ENCODE measurements around the gene MYL3.

The MYL3 gene

GRCh38 chr3:46868948-46869347, 5.7 kb upstream of the MYL3 start:
- peaks cover 2% of the 10 kb centered on the region for H3K27me3 ChIP-seq (replicated peaks; ENCODE audit: control insufficient read depth, insufficient read depth, low read length)

GRCh38 chr3:46868287-46868686, 5.0 kb upstream of the MYL3 start:
- Histone ChIP-seq H3K36me3 (ENCODE audit: control insufficient read depth, insufficient read depth, low read length) (no peaks in the 10 kb centered on the region), H3K4me3 (replicated peaks; ENCODE audit: low read depth, low read length) (no peak overlapping the region), H3K27me3 (replicated peaks; ENCODE audit: control insufficient read depth, insufficient read depth, low read length) (peaks cover 2% of the 10 kb centered on the region)
- no peak for DNase-seq (ENCODE audit: extremely low read depth, insufficient read length)
- TF ChIP-seq CTCF (IDR thresholded peaks at IDR 0.05; ENCODE audit: insufficient read depth, low read length, poor library complexity, severe bottlenecking) = no peak

More at GRCh38 chr3:46868948-46869347, 5.7 kb upstream of the MYL3 start:
- no peak for TF ChIP-seq CTCF (IDR thresholded peaks at IDR 0.05; ENCODE audit: insufficient read depth, low read length, poor library complexity, severe bottlenecking)
- H3K36me3 ChIP-seq (ENCODE audit: control insufficient read depth, insufficient read depth, low read length) = no peaks in the 10 kb centered on the region
- no peak overlapping the region for H3K4me3 ChIP-seq (replicated peaks; ENCODE audit: low read depth, low read length)
- DNase-seq (ENCODE audit: extremely low read depth, insufficient read length) = no peak

- no peak for TF ChIP-seq CTCF (IDR thresholded peaks at IDR 0.05; ENCODE audit: insufficient read depth, low read length, poor library complexity, severe bottlenecking)
- Histone ChIP-seq H3K4me3 (replicated peaks; ENCODE audit: low read depth, low read length) (no peak overlapping the region), H3K27me3 (replicated peaks; ENCODE audit: control insufficient read depth, insufficient read depth, low read length) (peaks cover 2% of the 10 kb centered on the region), H3K36me3 (ENCODE audit: control insufficient read depth, insufficient read depth, low read length) (no peaks in the 10 kb centered on the region)
- DNase-seq (ENCODE audit: extremely low read depth, insufficient read length) = no peak
These were observed 4.3 kb upstream of the MYL3 start for GRCh38 chr3:46867550-46867898.

- H3K27me3 ChIP-seq (replicated peaks; ENCODE audit: control insufficient read depth, insufficient read depth, low read length) = peaks cover 2% of the 10 kb centered on the region
- peak; percentile 93 for TF ChIP-seq CTCF (IDR thresholded peaks at IDR 0.05; ENCODE audit: insufficient read depth, low read length, poor library complexity, severe bottlenecking)
- no peaks in the 10 kb centered on the region for H3K36me3 ChIP-seq (ENCODE audit: control insufficient read depth, insufficient read depth, low read length)
- H3K4me3 ChIP-seq (replicated peaks; ENCODE audit: low read depth, low read length) = no peak overlapping the region
- no peak for DNase-seq (ENCODE audit: extremely low read depth, insufficient read length)
These were observed 3.7 kb upstream of the MYL3 start for GRCh38 chr3:46866720-46867549.

- DNase-seq (ENCODE audit: extremely low read depth, insufficient read length) = no peak
- no peak for TF ChIP-seq CTCF (IDR thresholded peaks at IDR 0.05; ENCODE audit: insufficient read depth, low read length, poor library complexity, severe bottlenecking)
- Histone ChIP-seq H3K36me3 (ENCODE audit: control insufficient read depth, insufficient read depth, low read length) (no peaks in the 10 kb centered on the region), H3K27me3 (replicated peaks; ENCODE audit: control insufficient read depth, insufficient read depth, low read length) (peaks cover 2% of the 10 kb centered on the region), H3K4me3 (replicated peaks; ENCODE audit: low read depth, low read length) (no peak overlapping the region)
These were observed 2.9 kb upstream of the MYL3 start for GRCh38 chr3:46866032-46866595.

Data from GM06990 (cell line).